ENCODE measurements around the gene CPE.

GRCh38 chr4:165472943-165473676 is 94.3 kb downstream of the CPE start:
- no peak for TF ChIP-seq CTCF (IDR thresholded peaks at IDR 0.05)
- no peak for TF ChIP-seq POLR2AphosphoS5 (IDR thresholded peaks at IDR 0.05)
- no peak for TF ChIP-seq POLR2A (IDR thresholded peaks at IDR 0.05)
- no peak for TF ChIP-seq EP300 (IDR thresholded peaks at IDR 0.05)
